Activated CD8-positive, alpha-beta memory T cell treated with anti-CD3 and anti-CD28 coated beads for 48 hours (primary cell): Measurements from ENCODE around the gene PLLP.

Experiments used
- DNase-seq, 3 experiments: peaks; one replicate each; pipeline ENCODE4 v3.0.0-alpha.2; 2020; ENCODE audit warnings: low read depth in 2 of 3, low spot score in 2 of 3

PLLP gene

DNA sequence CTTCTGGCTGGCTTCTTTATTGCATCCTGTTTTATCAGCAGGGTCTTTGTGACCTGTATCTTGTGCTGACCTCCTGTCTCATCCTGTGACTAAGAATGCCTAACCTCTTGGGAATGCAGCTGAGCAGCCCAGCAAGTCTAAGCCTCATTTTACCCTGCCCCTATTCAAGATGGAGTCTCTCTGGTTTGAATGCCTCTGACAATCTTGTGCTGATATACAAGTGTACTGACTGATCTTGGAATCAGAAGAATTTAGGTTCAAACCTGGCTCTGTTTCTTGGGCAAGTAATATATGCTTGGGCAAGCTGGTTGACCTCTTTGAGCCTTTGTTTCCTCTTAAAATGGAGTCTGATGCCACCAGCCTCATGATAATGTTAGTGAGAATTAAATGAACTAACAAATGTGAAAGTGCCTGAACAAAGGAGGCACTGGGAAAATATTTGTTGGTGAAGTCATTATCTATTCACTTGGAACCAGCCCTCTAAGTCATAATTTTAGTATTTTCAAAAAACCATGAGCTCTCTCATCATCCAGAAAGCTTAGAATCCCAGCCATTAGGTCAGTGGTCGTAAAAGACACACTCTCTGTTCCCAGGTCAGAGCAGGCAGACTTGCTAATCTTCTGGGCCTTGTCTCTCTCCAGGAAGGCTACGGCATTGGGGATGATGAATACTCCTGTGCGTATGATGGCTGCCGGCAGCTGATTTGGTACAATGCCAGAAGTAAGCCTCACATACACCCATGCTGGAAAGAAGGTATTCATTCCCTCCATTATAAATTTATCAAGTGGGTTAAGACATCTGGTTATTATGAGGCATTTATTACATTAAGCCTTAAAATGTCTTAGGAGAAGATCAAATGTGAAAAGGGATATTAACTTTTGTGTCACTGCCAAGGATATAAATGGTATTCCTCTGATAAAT lies 57.5 kb downstream of the PLLP start:
- no peak for DNase-seq

DNA sequence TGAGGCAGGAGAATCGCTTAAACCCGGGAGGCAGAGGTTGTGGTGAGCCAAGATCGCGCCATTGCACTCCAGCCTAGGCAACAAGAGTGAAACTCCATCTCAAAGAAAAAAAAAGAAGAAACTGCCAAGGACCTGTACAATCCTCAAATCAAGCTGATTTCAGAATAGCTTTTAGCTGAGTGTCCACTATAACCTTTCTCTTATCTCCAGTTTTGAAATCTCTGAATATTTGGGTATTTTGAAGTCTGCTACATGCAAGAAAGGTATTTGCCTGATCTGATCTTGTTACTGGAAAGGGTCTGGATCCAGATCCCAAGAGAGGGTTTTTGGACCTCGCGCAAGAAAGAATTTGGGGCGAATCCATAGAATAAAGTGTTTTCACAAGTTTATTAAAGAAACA lies 58.5 kb downstream of the PLLP start:
- no peak for DNase-seq

DNA sequence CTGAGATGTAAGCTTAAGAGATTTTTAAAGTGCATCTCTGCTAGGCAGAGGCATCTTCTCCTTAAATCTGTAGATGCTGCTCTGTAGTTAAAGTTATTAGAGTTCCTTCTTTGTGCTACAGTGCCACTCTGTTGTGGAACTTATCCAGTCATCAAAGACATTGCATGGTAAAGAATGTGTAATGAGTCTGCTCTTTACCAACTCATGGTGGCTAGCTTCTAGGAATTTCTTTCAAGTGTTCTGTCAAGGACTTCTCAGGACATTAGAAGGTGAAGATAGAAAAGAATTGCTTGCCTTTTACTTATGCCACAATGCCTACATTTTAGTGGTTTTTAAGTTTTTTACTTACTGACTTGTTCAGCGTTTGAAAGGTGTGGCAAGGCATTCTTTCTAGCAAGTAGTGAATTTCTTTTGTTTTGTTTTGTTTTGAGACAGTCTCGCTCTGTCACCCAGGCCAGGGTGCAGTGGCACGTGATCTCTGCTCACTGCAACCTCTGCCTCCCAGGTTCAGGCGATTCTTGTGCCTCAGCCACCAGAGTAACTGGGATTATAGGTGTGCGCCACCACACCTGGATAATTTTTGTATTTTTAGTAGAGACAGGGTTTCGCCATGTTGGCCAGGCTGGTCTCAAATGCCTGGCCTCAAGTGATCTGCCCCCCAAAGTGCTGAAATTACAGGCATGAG lies 59.7 kb downstream of the PLLP start:
- DNase-seq, result no peak

DNA sequence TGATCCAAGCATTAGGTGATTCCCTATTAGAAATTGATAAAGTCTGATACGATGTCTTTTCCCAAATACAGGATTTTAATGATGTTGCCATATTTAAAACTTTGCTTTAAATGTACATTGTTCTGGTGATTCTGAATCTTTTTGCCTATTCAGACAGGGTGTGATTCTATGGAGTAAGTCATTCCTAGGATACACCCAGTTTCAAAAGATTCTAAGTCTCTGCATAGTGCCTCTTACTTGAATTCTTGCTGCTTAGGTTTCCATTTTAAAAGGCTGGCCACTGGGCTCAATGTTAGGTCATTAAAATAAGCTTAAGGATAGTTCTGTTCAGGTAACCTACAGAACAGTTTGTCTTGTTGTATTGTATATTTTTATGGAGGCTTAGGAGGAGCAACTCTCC lies 61.4 kb downstream of the PLLP start:
- DNase-seq, result no peak

DNA sequence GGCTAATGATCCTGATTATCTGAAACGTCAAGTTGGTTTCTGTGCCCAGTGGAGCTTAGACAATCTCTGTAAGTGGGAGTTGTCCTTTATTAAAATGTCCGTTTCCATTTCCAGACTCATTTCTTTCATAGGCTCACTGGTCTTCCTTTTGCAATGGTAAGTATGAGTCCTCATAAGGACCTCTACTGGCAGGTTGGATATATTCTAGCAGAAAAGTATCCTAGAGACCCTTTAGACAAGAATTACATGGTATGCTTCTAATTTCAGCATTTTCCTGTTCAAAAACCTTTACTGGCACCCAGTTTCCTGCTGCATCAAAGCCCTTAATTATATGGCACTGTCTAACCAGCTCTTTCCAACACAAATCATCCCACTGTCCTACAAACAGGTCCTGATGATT lies 67.5 kb downstream of the PLLP start:
- DNase-seq, result no peak

DNA sequence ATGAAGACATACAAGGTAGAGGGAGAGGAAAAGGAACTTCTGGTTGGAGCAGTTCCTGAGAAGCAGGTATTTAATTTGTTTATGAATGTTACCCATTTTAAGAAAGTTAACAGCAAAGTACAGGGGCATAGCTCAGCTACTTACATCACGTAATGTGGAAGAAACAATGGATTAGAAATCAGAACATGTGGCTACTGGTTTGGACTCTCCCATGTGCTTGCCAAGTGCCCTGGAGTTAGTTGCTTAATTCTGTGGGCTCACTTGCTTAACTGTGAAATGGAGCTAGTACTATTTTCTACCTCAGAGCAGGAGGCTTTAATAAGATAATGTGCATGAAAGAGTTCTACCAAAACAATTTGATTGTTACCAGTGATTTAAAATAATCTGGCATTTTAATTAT lies 71.0 kb downstream of the PLLP start:
- no peak for DNase-seq

DNA sequence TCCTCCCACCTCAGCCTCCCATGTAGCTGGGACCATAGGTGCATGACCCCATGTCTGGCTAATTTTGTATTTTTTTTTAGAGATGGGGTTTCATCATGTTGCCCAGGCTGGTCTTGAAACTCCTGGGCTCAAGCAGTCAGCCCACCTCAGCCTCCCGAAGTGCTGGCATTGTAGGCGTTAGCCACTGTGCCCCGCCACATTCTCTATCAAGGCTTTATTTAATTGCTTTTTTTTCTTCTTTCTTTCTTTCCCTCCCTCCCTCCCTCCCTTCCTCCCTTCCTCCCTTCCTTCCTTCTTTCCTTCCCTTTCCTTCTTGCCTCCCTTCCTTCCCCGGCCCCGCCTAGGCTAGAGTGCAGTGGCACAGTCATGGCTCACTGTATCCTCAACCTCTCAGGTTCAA lies 74.7 kb downstream of the PLLP start:
- DNase-seq, result no peak

DNA sequence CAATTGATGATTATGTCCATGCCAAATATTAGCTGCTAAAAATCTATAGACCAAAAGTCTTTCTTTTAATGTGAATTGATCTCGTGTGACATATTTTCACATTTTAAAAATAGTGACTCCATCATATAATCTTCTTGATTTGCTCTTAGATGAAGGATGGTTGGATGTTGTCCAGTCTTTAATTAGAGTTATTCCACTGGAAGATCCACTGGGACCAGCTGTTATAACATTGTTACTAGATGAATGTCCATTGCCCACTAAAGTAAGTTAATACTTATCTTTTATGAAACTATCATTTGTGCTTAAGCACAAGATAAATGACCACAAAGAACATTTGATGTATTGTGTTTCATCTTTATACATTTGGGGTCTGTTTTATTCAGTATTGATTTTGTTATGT lies 75.5 kb downstream of the PLLP start:
- DNase-seq, result no peak
